ENCODE results near the gene ACOXL. TPM values are rescaled to one million over a fixed set of nuclear protein-coding genes. Genes with fewer than 3 reads are reported as not detected.

ACOXL gene
- total and polyA plus RNA-seq, 9 of the 15 experiments (the other 6 are each of a cell fraction or from before 2014, with no cell fraction given): 0.31 to 0.56 TPM; not detected in 7

DNA sequence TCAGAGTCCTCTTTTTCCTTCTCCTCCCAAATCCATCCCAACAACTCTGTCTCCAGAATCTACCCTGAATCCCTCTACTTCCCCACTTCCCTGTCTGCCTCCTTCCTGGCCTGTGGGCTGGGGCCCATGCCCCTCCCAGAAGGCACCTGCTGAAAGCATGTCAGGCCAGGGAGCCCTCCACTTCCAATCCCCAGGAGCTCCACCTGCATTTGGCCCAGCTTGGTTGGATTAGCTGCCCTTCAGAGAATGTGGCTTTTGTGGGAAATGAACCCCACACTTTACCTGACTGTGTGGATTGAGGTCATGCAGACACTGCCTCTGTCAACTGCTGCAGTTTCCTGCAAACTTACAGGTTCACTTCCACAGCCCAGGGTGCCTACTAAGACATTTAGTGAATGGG lies 58.5 kb downstream of the ACOXL start (continued):
- TF ChIP-seq TAF15 (IDR thresholded peaks at IDR 0.05; ENCODE audit: low read depth, low read length): no peak
- no peak for TF ChIP-seq CREB1 (IDR thresholded peaks at IDR 0.05)
- no peak for TF ChIP-seq CREB1 (CRISPR knock-in tag; IDR thresholded peaks at IDR 0.05)
- TF ChIP-seq ATF1 (CRISPR knock-in tag; IDR thresholded peaks at IDR 0.05): no peak
- TF ChIP-seq ATF1 (tag; IDR thresholded peaks at IDR 0.05): no peak
- TF ChIP-seq, protein P1, sequence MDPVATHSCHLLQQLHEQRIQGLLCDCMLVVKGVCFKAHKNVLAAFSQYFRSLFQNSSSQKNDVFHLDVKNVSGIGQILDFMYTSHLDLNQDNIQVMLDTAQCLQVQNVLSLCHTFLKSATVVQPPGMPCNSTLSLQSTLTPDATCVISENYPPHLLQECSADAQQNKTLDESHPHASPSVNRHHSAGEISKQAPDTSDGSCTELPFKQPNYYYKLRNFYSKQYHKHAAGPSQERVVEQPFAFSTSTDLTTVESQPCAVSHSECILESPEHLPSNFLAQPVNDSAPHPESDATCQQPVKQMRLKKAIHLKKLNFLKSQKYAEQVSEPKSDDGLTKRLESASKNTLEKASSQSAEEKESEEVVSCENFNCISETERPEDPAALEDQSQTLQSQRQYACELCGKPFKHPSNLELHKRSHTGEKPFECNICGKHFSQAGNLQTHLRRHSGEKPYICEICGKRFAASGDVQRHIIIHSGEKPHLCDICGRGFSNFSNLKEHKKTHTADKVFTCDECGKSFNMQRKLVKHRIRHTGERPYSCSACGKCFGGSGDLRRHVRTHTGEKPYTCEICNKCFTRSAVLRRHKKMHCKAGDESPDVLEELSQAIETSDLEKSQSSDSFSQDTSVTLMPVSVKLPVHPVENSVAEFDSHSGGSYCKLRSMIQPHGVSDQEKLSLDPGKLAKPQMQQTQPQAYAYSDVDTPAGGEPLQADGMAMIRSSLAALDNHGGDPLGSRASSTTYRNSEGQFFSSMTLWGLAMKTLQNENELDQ (CRISPR knock-in tag; IDR thresholded peaks at IDR 0.05; ENCODE audit: borderline replicate concordance): no peak
- TF ChIP-seq ZNF134 (CRISPR knock-in tag; conservative IDR thresholded peaks at IDR 0.05): no peak
- TF ChIP-seq ZNF282 (CRISPR knock-in tag; IDR thresholded peaks at IDR 0.05): no peak
- TF ChIP-seq ZNF444 (CRISPR knock-in tag; IDR thresholded peaks at IDR 0.05): no peak
- no peak for TF ChIP-seq ZNF764 (CRISPR knock-in tag; IDR thresholded peaks at IDR 0.05; ENCODE audit: low read depth)
- no peak for TF ChIP-seq ILF3 (IDR thresholded peaks at IDR 0.05; ENCODE audit: borderline replicate concordance)
- no peak for TF ChIP-seq ETV1 (tag; conservative IDR thresholded peaks at IDR 0.05; ENCODE audit: low read depth)
- no peak for TF ChIP-seq RAD21 (CRISPR knock-in tag; conservative IDR thresholded peaks at IDR 0.05 in 1 of 2, IDR thresholded peaks at IDR 0.05 in 1 of 2)

All from K562 (cell line).